Colonic mucosa (tissue), 4 donors: ENCODE data around the gene CCDC8. TPM values are rescaled to one million over a fixed set of nuclear protein-coding genes. Genes with fewer than 3 reads are reported as not detected.

Experiments
- DNase-seq: peaks from one replicate; pipeline ENCODE4 v3.0.0-alpha.2; 2020
- H3K27ac ChIP-seq: fragments of 200-600 bp; one replicate; pipeline ENCODE4 v1.8.0; 2021
- H3K27me3 ChIP-seq: fragments of 200-600 bp; one replicate; pipeline ENCODE4 v1.8.0; 2021
- H3K36me3 ChIP-seq: fragments of 200-600 bp; one replicate; pipeline ENCODE4 v1.8.0; 2021
- H3K4me1 ChIP-seq: fragments of 200-600 bp; one replicate; pipeline ENCODE4 v1.8.0; 2021; ENCODE audit warnings: mild to moderate bottlenecking
- H3K4me3 ChIP-seq: fragments of 200-600 bp; one replicate; pipeline ENCODE4 v1.8.0; 2021
- H3K9ac ChIP-seq, 2 donors: one replicate each; pipeline ENCODE4 v1.7.0; 2013; ENCODE audit warnings: control low read depth in 2 of 2, low read depth in 2 of 2, low read length in 2 of 2
- H3K9me3 ChIP-seq: fragments of 200-600 bp; one replicate; pipeline ENCODE4 v1.8.0; 2021
- CTCF ChIP-seq: fragments of 200-600 bp; IDR thresholded peaks from one replicate; pipeline ENCODE4 v1.8.0; 2022; ENCODE audit warnings: antibody characterized with exemption, mild to moderate bottlenecking
- intact Hi-C: fragments of 100-400 bp; cut with DNase I; formaldehyde crosslinking; loops from one replicate; pipeline ENCODE4 v1.14.1; 2022
- total RNA-seq, 2 donors: library from RNA; stranded (reverse); fragmentation: NEBNext Ultra II Directional in 1 of 2; extraction: Animal tissue kit (Norgen Biotek cat#: 25700) in 1 of 2; gene quantifications; one replicate each; pipeline ENCODE4 v1.2.1, GENCODE V29; 2021
- donor health status: healthy.
- donor health status: DM: no; HTN: no; CAD: no.
- donor health status: DM: no; HTN: no; CAD: no.

Gene CCDC8
- total RNA-seq, 2 donors from 2014 or later = 0.99 to 1.1 TPM

GRCh38 chr19:46361915-46362314 lies 51.4 kb downstream of the CCDC8 start:
- intact Hi-C loops = no loop called here
- Histone ChIP-seq H3K4me1 (no peaks in the 10 kb centered on the region), H3K9me3 (no peaks in the 10 kb centered on the region), H3K27ac (no peak overlapping the region), H3K27me3 (no peaks in the 10 kb centered on the region), H3K9ac (no peak overlapping the region), H3K36me3 (no peaks in the 10 kb centered on the region), H3K4me3 (no peak overlapping the region)
- no peak for TF ChIP-seq CTCF
- DNase-seq = no peak

Other genes starting within 250 kb of the CCDC8 start
- not detected for gene IGFL1, start 183.8 kb downstream of the CCDC8 start, total RNA-seq
- 1 to 10 TPM; 5.7 to 7.1 TPM for gene HIF3A, start 116.5 kb downstream of the CCDC8 start, total RNA-seq
- gene PPP5C, start 66.5 kb downstream of the CCDC8 start, total RNA-seq = 10 to 100 TPM; 46.0 to 87.5 TPM
- gene PNMA8C, start 15.4 kb upstream of the CCDC8 start, total RNA-seq = under 1 TPM in 1 of 2 donors, not detected in 1; 0.08 TPM
- 1 to 10 TPM in 1 of 2 donors, under 1 TPM in 1; 0.35 to 1.2 TPM for gene PNMA8A, start 58.0 kb upstream of the CCDC8 start, total RNA-seq
- under 1 TPM; 0.27 to 0.29 TPM for gene PNMA8B, start 82.3 kb upstream of the CCDC8 start, total RNA-seq
- 100 to 1,000 TPM; 309 to 444 TPM for gene CALM3, start 187.8 kb upstream of the CCDC8 start, total RNA-seq
- under 1 TPM; 0.82 TPM for gene PTGIR, start 211.5 kb upstream of the CCDC8 start, total RNA-seq
- gene GNG8, start 222.6 kb upstream of the CCDC8 start, total RNA-seq = not detected
- gene DACT3, start 247.6 kb upstream of the CCDC8 start, total RNA-seq = 1 to 10 TPM; 1.6 to 5.3 TPM